Posterior cingulate gyrus (tissue), 11 donors: ENCODE measurements around the gene CCDC197.

Experiments used
- DNase-seq, 10 donors: peaks; one replicate each; pipeline versions ENCODE4 v3.0.0 to v3.0.0-alpha.2; 2020 to 2021; ENCODE audit warnings: mixed read lengths in 3 of 10
- intact Hi-C: fragments of 100-400 bp; cut with DNase I; formaldehyde crosslinking; loops from one replicate; pipeline ENCODE4 v1.15.1; 2023

Gene CCDC197

DNA sequence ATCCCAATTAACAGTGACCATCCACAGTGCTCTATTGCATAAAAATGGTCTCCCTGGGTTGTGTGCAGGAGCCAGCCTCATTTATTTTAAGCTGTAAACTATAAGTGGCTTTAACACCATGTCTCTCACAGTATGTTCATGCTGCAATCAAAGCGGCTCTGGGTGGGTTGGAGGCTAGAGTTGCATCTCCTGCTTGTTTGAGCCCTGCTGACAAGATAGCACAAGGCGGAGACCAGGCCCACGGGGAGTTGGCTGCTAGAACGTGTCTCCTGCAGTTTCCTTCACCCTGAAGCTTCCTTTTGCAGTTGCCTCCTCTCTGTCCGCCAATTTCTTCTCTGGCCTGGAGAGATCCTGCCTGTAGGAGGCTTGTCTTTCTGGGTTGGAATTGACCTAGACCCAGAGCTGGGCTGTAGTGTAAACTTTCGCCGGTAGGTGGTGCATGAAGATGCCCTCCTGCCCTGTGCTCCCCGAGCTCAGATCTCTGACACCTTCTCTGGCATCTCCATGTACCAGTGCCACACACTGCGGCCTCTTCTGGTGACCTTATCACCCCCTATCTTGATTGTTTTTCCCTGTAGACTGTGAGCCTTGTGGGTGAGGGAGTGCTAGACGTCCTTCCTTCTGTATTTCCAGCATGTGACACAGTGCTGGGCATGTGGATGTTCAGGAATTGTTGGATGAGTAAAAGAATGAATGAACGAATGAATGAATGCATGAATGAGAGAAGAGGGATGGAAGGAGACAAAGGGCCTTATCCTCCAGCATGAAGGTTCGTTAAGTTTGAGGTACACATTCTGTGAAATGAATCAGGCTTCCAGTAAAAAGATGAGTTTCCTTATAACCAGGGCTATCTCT, 39.4 kb downstream of the CCDC197 start:
- intact Hi-C loops, result loop anchor here (1.0 to 5.0 kb wide), 2 partner anchors 100 to 141 kb away; no protein-coding TSS in a partner anchor
- peak in 8 of 10 donors; percentile 48 to 93 (median 68) for DNase-seq

DNA sequence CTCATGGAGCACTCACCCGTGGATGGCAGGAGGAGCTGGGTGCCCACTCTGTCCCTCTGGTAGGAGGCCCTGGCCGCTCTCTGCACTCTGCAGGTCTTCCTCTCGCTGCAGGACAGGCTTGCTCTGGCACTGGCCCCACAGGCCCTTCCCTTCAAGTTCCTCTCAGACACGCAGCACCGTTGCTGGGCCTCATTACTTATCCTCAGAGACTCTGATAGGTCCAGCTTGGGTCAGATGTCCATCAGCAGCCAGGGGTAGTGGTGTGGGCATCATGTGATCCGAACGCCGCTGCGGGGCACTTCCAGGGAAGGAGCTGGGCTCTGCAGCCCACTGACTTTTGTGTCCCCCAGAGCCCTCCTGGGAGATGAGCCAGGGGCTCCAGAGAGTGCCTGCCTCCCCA, 40.9 kb downstream of the CCDC197 start:
- intact Hi-C loops, result loop anchor here (5.0 kb wide), 1 partner anchor 139 kb away; no protein-coding TSS in a partner anchor
- DNase-seq, result peak in 1 of 10 donors; percentile 62

DNA sequence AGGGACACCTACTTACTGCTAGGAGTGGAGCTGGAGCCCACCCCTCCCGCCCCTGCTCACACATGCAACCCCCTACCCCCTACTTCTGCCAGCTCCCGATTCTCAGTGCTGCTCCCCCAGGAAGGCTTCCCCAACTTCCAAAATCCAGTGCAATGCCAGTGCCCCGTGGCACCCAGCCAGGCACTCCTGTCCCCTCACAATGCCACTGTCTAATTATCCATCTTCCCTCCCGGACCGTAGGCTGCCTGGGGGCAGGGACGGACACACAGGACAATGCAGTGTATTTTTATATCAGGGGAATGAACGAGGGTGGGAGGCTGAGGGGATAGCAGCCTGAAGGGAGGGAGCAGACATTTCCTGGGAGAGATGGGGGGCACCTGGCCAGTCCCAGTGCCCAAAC, 41.4 kb downstream of the CCDC197 start:
- intact Hi-C loops, result loop anchor here (5.0 kb wide), 1 partner anchor 139 kb away; no protein-coding TSS in a partner anchor
- peak in 1 of 10 donors; percentile 50 for DNase-seq

DNA sequence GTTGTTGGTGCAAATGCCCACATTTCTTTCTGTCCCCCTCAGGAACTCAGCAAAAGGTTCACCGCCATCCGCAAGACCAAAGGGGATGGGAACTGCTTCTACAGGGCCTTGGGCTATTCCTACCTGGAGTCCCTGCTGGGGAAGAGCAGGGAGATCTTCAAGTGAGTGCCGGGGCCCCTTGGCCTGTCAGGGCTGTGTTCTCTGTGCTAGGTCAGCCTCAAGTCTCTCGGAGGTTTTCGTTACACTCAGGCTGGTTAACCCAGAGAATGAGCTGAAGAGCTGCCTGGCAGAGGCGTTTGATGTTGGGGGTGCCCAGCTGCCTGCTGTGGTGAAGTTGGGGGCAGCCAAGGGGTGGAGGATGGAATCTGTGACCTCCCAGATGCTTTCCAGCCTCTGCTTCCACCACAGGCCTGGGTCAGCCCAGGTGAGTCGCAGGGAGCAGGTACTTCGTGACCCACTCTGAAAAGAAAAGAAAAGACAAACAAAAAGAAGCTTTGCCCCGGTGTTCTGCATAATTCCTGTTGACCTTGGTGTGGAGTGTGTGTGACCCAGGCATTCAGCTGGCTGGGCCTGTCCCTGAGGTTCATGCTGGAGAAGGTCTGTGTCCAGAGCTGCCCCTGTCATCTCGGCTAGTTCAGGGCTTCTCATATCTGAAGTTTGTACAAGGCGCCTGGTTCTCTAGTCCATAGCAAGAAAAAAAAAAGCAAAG, 42.0 kb downstream of the CCDC197 start:
- peak in 1 of 10 donors; percentile 54 for DNase-seq
- intact Hi-C loops, result loop anchor here (5.0 kb wide), 1 partner anchor 138 kb away; no protein-coding TSS in a partner anchor

DNA sequence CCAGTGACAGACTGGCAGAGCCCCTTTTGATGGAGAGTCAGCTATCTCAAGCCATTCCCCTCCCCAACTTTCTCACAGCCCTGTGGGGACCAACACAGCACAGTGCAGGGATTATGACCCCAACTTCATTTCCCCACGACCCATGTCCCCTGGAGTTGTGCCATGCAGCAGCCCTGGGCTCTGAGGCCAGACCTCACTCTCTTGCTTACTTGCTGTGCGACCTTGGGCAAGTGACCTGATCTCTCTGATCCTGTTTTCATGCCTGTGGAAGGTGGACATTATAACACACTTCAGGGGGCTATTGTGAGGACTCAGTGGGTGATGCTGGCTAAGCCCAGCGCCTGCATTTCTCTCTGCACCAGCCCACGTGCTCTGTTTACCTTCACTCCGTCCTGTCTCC, 43.1 kb downstream of the CCDC197 start:
- intact Hi-C loops, result no loop called here
- peak in 2 of 10 donors; percentile 43 to 64 for DNase-seq

DNA sequence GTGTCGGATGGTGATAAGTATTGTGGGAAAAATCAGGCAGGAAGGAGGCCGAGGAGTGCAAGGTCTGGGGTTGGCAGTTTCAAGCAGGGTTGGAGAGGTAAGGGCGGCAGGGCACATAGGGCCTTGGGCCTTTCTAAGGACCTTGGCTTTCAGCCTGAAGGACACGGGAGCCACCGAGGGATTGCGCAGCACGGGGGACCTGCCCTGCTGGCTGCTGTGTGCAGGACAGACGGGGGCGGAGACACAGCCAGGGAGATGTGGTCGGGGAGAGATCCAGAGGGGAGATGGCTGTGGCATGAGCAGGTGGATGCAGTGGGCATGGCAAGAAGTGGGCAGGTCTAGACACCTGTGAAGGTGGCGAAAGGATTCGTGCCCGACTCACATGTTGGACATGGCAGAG, 43.7 kb downstream of the CCDC197 start:
- DNase-seq, result peak in 2 of 10 donors; percentile 55 to 57
- intact Hi-C loops, result no loop called here

DNA sequence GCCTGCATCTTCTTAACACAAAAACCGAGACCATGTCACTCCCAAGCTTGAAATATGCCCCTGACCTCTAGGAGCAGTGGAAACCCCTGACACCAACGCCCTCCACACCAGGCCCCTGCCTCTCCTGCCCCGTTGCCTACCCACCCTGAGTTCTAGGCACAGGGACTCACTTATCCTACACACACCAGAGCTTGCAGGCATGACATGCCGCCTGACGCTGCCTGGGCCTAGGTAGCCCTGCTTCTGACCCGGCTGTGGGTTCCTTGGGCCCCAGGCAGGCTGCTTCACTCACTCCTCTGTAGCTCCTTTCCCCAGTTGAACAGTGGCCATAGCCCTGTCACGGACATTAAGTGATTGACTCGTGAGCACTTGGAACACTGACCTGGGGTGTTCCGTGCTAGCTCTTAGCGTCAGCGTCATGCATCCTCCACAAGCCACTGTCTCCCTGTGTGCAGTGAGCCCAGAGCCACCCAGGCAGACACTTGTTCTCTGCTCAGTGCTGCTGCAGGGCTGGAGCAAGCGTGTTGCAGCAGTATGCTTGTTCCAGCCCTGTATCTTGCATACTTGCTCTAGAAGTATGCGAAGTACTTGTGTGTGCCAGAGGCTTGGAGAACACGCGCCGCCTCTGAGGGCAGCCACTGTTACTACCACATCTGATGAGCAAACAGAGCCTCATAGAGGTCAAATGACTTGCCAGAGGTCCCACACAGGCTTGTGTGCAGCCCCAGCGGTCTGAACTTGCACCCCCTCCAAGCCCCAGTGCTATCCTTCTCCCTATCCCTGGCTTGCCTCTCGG, 44.6 kb downstream of the CCDC197 start:
- intact Hi-C loops, result no loop called here
- peak in 3 of 10 donors; percentile 38 to 83 (median 74) for DNase-seq

DNA sequence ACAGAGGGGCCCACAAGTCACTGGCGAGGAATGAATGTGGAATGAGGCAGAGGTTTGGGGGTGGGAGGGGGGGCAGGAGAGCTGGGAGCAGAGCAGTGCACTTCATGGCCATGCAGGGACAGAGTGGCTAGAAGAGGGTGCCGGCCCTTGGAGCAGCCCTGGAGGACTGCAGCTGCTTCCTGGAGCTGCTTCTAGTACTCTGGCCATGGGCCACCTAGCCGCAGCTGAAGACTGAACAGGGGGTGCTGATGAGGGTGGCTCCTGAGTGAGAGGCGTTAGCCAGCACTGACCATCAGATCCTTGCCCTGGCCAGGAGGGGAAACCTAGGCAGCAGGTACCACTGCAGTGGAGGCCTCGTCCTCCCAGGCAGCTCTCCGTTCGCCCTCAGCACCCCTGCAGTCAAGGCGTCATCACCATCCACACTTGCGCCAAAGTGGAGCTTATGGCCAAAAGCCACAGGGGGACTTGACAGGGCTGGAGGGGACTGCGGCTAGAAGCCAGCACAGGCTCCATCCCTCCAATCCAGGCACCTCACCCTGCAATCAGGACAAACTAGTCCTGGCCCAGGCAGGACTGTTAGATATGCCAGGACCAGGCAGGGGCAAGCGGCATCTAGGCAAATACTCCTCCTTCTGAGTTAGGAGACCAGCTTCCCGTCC, 45.5 kb downstream of the CCDC197 start:
- DNase-seq, result peak in 2 of 10 donors; percentile 65 to 67
- intact Hi-C loops, result no loop called here

DNA sequence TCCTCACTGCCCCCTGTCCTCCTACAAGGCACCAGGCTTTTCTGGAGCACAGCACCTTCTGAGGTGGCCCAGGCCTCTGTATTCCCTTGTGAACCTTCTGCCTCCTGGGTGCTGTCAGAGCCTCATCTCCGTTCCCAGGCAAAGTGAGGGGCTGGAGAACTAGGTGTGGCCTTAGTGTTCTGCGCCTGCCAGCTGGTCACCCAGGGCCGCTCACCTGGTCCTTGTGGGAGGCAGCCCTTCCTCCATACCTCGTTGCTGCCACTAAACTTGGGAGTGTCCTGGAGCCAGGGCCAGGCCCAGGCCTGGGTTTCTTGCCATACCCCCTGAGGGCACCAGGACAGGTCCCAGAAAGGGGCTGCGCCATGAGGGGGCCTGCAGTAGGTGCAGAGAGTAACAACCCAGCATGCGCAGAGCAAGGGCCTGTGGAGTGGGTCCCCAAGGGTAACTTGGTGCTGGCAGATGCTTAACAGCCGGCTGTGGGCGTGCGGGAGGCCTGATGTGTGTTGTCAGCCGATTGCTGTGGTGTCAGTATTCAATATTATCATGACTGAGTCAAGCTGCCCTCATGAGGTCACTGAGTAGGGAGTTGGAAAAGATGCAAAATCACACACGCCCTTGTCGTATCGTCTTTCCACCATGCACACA, 46.1 kb downstream of the CCDC197 start:
- intact Hi-C loops, result no loop called here
- peak in 1 of 10 donors; percentile 79 for DNase-seq

DNA sequence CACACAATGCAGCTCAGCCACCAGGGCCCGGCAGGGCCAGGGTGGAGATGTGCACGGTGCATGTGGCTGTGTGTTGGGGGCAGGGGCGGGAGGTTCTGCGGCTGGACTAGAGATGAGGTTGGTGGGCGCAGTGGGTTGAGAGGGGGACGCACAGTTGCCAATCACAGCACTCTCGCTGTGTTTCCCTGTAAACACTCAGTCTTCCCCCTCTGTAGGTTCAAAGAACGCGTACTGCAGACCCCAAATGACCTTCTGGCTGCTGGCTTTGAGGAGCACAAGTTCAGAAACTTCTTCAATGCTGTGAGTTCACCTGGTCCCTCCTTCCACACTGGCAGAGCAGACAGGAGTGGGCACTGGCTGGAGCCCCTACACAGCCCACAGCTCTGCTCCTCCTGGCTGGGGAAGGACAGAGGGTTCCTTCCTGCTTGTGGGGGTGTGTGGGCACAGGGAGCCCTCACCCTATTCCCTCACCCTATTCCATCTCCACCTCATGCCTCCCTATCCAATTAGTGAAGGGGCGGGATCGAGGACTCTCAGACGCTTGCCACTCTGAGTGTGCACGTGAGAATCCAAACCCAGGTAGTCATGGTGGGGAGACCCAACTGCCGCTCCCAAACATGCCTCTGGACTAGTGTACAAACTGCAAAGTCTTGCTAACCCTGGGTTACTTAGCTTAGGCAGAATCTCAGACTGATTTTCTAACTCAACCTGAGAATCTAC, 46.8 kb downstream of the CCDC197 start:
- intact Hi-C loops, result no loop called here
- DNase-seq, result peak in 1 of 10 donors; percentile 61

DNA sequence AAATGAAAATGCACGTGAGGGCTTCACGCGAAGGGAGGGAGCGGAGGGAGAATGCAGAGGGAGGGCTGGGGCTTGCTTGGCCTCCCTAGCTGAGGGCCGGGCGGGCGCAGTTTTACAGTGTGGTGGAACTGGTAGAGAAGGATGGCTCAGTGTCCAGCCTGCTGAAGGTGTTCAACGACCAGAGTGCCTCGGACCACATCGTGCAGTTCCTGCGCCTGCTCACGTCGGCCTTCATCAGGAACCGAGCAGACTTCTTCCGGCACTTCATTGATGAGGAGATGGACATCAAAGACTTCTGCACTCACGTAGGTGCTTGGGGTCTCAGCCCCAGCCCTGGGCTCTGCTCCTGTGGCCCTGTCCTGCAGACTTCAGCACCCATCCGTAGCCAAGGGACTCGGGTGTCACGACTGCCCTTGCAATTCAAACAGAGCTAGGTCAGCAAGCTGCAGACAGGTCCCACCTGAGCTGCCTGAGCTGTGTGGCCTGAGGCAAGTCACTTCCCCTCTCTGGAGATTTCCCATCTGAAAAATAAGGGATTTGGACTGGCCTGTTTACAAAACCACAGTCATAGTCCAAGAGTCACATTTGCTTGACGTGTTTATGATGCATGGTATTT, 47.5 kb downstream of the CCDC197 start:
- peak in 1 of 10 donors; percentile 72 for DNase-seq

DNA sequence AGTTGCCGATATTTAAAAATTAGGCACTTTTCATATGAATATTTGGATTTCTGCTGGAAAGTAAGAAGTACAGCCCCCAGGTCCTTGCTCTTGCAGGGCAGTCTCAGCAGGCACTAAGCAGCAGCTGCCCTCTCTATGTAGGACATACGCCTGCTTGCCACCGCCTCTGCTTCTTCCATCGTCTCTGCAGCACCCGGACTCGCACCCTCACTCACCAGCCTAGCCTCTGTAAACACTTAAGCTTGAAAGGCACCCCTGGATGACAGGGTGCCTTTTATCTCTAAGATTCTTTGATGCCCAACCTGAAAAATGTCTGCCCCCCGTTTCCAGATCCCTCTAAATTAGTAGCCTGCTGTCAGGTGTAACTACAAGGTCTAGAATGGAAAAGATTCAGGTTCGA, 48.0 kb downstream of the CCDC197 start:
- peak in 1 of 10 donors; percentile 69 for DNase-seq
- intact Hi-C loops, result no loop called here

More for the DNA sequence above, 47.5 kb downstream of the CCDC197 start:
- intact Hi-C loops, result no loop called here

DNA sequence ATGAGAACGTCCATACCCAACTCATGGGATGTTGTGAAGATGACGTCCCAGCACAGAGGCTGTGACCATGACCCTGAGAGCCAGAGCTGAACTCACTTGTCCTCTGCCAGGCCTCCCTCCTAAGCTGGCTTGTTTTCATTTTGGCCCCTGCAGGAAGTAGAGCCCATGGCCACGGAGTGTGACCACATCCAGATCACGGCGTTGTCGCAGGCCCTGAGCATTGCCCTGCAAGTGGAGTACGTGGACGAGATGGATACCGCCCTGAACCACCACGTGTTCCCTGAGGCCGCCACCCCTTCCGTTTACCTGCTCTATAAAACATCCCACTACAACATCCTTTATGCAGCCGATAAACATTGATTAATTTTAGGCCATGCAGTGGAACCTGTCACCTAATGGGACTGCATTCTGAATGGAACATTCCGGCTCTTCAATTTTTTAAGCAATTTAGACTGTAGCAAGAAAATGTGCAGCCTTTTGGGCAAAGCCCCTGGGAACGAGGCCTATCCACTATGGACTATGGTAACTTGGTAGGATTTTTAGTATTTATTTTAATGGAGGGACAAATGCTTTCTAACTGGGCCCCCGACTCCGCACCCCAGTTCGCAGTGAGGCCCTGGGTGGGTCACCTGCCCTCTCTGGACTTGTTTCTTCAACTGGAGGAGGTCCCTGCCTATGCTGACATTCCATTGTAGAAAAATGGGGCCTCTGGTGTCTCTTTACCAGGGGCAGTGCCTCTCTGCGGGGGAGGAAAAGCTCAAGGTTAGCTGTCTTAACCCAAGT, 48.7 kb downstream of the CCDC197 start:
- intact Hi-C loops, result no loop called here
- DNase-seq, result peak in 3 of 10 donors; percentile 1 to 79 (median 8)

DNA sequence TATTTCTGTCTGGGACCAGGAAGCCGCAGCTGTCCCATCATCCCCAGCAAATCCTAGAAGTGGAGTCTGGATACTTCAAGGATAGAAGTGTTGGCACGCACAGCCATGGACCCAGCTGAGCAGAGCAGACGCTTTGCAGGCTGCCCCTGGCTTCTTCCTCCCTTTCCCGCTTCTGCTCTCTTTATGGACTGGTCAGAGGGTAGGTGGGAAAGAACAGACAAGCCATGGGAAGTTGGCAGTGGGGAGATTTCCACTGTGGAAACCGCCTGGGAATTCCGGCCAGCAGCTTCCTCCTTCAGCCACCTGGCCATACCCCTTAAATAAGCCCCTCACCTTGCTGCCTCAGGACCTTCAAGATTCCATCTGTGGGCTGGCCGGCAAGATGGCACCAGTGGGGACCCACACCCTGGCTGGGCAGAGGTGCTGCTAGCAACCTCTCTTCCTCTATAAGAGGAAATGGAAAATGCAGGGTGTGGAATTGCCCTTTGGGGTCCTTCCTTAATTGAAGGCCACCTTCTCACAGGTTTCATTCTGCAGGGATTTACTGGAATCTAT, 49.7 kb downstream of the CCDC197 start:
- peak in 1 of 10 donors; percentile 11 for DNase-seq
- intact Hi-C loops, result no loop called here

DNA sequence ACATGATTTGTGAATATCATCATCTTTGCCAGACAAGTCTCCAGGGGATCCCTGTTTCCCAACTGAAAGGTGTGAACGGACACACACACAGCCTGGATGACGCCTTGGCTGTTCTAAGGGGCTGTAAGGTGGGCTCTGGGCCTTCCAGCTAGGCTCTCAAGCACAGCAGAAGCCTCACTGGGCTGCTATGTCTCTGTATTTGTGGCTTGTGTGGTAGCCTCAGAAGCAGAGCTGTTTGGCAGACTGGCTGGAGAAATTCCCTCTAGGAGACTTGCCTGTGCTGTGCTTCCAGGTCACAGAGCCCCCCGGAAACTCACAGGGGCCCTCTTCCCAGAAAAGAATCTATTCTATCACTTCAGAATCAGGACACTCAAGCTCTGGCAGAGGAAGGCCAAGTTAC, 50.5 kb downstream of the CCDC197 start:
- intact Hi-C loops, result no loop called here

DNA sequence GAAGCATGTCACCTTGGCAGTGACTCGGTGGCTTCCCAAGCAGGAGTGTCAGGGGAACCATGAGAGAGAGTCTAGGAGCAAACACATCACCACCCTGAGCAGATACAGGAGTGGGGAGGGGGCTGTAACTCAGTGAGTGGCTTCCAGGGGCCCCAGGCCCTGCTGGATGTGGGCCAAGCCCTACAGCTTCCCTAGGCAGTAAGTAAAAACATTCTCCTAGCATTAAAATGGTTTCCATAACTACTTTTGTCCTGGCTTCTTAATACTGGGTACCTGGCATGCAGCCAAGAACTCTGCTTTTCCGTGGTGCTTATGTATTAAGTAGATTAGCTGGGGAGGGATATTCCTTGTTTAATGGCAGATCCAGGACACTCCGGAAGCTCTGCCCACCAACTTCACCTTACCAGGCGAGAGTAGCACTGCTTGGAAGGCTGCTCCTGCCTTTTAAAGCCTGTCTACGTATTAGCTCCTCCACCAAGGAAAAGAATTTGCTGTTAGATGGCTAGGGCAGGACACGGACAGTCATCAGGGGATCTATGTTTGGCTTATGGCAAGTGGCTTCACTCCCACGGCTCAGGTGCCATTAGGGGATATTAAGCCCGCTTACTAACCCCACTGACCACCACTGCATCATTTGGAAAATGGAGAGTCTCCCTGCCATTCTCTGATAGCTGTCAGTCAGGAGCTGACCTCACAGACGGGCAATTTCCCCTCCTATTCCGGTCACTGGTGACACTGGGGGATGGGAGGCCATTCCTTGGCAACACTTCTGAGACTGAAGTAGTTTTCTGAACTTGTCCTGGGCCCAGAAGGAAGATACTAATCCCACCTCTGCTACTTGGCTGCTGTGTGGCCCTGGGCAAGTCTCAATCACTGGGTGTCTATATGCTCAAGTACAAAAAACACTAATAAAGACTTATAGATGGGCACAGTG, 51.9 kb downstream of the CCDC197 start:
- intact Hi-C loops, result no loop called here
- peak in 3 of 10 donors; percentile 6 to 70 (median 37) for DNase-seq

More for the DNA sequence above, 50.5 kb downstream of the CCDC197 start:
- DNase-seq, result no peak
